GM10266 (cell line): Measurements from ENCODE around the gene TTLL7.

Source experiments
- DNase-seq: peaks from one replicate; pipeline ENCODE4 v3.0.0; 2012; ENCODE audit errors: extremely low spot score
- TF ChIP-seq, protein P1 (sequence below): IDR thresholded peaks from 2 replicates; pipeline ENCODE4 v1.5.1; 2012; ENCODE audit warnings: mild to moderate bottlenecking, low read depth; ENCODE audit not compliant: control insufficient read depth, insufficient read depth; ENCODE audit errors: missing control alignments

TTLL7 gene

GRCh38 chr1:83828456-83828855 lies 170.5 kb downstream of the TTLL7 start:
- no peak for DNase-seq
- TF ChIP-seq, protein P1, sequence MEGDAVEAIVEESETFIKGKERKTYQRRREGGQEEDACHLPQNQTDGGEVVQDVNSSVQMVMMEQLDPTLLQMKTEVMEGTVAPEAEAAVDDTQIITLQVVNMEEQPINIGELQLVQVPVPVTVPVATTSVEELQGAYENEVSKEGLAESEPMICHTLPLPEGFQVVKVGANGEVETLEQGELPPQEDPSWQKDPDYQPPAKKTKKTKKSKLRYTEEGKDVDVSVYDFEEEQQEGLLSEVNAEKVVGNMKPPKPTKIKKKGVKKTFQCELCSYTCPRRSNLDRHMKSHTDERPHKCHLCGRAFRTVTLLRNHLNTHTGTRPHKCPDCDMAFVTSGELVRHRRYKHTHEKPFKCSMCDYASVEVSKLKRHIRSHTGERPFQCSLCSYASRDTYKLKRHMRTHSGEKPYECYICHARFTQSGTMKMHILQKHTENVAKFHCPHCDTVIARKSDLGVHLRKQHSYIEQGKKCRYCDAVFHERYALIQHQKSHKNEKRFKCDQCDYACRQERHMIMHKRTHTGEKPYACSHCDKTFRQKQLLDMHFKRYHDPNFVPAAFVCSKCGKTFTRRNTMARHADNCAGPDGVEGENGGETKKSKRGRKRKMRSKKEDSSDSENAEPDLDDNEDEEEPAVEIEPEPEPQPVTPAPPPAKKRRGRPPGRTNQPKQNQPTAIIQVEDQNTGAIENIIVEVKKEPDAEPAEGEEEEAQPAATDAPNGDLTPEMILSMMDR: no peak

GRCh38 chr1:83827741-83828140 lies 171.2 kb downstream of the TTLL7 start:
- TF ChIP-seq, protein P1: no peak
- no peak for DNase-seq

DNA sequence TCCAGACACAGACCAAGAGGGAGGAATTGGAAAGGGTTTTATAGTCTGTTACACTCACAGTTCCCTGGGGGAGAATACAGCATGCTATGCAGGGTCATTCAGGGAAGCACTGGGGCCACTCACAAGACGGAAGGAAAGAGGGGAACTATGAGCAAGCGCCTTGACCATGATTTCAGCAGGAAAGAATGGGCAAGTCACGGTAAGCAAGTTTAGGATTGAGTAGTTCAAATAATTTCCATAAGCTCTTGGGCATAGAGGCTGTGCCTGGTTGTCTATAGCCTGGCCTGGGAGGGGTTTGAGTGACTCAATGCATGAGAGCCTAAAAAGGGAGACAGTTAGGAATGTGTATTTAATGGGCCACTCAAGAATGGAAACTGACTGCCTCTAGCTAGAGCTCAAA lies 176.7 kb downstream of the TTLL7 start:
- TF ChIP-seq, protein P1: no peak

GRCh38 chr1:83819436-83819835 lies 179.5 kb downstream of the TTLL7 start:
- DNase-seq: no peak
- TF ChIP-seq, protein P1: no peak

More for the DNA sequence above, 176.7 kb downstream of the TTLL7 start:
- no peak for DNase-seq

- no peak for DNase-seq
- TF ChIP-seq, protein P1: no peak
Observed at GRCh38 chr1:83818916-83819315, 180.0 kb downstream of the TTLL7 start.

DNA sequence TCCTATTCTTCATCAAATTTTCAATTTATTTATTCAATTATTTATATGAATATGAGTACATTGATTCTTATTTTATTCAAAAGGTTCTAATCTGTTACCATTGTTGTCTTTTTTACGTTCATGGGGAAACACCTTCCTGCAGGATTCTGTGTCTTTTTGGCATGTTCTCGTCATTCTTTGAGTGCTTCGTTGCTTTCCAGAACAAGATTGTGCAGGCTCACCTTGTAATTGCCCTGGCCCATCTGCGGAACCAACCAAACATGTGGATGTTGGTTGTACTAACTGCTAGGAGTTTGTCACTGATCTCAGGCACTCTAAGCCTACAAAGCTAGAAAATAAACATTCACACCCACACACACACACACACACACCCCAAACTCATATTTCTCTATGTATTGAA lies 182.1 kb downstream of the TTLL7 start:
- TF ChIP-seq, protein P1: no peak
- no peak for DNase-seq

- no peak for DNase-seq
Observed at GRCh38 chr1:83815330-83815729, 183.6 kb downstream of the TTLL7 start.

More at GRCh38 chr1:83815330-83815729, 183.6 kb downstream of the TTLL7 start:
- TF ChIP-seq, protein P1: no peak
